T47D (cell line): Measurements from ENCODE around the gene YWHAQ.

Experiments used
- DNase-seq, 2 experiments: peaks; one replicate each; pipeline versions ENCODE4 v3.0.0 to v3.0.0-alpha.2; 2011 to 2012; ENCODE audit warnings: low read depth in 1 of 2, low spot score in 1 of 2
- JUND ChIP-seq: IDR thresholded peaks from 2 replicates; pipeline ENCODE4 v1.6.1; 2012; ENCODE audit warnings: low read depth
- in situ Hi-C: cut with HindIII; loops from 2 replicates; pipeline ENCODE4 v1.10.0; 2016; ENCODE audit warnings: low sequenced_read_pairs, low pct_unique_long_range_greater_than_20kb

The YWHAQ gene

DNA sequence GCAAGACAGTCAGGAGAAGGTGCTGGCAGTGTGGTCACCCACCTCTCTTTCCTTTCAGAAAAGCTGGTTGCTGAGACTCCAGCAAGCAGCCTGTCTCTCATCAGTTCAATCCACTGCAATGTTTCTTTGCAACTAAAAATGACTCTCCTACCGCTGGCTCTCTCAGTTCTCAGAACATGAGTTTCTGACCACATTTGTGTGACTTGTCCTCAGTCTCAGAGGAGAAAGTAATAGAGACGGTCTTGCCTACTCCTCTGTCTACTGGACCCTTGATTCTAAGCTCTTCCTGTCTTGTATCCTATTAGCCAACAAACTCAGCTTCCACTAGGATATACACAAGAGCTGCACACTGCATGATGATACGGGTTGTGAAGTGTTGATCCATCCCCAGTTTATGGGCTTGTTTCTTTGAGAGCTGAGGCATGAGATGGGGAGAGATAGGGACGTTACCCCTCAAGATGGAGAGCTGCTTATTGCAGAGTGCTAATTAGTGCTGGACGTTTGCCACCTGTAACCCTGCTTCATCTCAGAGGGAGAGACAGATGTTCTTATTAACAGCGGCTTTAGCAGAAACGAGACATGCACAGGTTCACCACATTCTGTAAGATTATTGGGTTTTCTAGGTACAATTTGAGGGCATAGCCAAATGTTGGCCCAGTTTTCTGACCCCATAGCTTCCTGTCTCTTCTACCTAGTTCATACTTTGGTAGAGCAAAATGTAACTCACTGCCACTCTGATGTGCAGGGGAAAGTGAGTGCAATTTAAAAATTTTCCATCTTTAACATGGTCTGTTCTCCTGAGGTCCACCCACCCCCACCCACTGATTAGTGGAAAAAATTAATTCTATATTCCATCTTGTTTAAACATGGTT lies 32.4 kb upstream of the YWHAQ start:
- no peak for TF ChIP-seq JUND
- no peak for DNase-seq
- in situ Hi-C loops, result no loop called here

DNA sequence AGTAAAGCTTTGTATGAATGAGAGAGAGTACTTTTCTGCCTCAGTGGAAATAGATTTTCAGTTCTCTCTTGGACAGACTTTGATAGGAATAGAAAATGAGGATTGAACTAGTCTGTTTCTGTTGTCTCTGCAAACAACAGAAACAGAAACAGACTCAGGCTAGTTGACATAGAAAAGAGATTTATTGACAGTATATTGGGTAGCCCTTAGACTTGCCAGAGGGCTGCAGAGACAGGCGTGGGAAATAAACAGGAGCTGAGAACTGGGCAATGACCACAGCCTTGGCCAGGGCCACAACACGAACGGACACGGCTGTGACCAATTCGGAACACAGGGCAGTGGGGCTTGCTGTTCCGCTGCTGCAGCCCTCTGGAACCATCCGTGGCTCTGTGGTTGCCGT lies 30.5 kb upstream of the YWHAQ start:
- TF ChIP-seq JUND, result no peak
- in situ Hi-C loops, result no loop called here
- no peak for DNase-seq

DNA sequence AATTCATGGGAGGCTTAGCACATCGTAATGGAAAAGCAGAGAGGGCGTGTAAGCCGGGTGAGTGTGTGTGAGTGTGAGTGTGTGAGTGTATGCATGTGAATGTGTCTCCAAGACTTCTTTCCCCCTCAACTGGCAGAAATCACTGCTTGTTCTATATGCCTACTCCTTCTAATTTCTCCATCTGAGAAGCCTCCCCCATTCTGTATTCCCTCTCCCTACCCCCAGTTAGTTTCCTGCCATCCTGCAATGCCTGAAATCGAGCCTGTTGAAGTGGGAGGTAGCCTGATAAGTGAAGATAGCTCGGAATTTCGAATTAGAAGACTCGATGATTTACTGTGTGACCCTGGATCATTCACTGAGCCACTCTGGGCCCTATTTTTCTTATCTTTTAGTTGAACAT lies 30.0 kb upstream of the YWHAQ start:
- TF ChIP-seq JUND, result no peak
- in situ Hi-C loops, result no loop called here
- no peak for DNase-seq

DNA sequence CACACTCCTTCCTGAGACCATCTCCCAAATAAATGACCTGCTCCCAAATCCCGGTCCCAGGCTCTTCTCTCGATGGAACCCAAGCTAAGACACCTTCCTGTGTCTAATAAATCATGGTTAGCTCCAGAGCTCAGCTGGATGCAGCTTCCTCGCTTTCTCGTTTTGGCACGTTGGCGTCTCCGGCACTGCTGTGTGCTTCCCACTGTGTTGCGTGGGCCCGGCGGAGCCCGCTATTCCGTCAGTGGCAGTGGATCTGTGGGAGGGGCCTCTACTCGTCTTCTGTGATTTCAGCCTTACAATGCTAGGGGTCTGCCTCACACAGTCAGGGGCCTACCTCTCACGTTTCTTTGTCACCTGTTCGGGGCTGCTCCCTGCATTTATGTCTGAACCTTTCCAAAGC lies 29.4 kb upstream of the YWHAQ start:
- DNase-seq, result no peak
- TF ChIP-seq JUND, result no peak
- in situ Hi-C loops, result no loop called here

DNA sequence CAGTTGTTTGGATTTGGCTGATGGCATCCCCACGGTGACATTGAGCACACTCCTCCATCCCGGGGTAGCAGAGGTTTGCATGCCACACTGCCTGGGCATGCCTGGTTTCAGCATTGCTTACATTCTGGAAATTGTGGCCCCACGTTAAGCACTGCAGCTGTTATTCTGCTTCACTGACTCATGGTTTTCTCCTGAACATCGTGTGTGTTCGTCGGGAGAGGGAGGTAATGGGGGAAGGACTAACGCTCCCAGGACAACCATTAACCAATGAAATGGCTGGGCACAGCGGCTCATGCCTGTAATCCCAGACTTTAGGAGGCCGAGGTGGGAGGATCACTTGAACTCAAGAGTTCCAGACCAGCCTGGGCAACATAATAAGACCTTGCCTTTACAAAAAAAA lies 28.2 kb upstream of the YWHAQ start:
- DNase-seq, result no peak
- in situ Hi-C loops, result no loop called here
- no peak for TF ChIP-seq JUND

DNA sequence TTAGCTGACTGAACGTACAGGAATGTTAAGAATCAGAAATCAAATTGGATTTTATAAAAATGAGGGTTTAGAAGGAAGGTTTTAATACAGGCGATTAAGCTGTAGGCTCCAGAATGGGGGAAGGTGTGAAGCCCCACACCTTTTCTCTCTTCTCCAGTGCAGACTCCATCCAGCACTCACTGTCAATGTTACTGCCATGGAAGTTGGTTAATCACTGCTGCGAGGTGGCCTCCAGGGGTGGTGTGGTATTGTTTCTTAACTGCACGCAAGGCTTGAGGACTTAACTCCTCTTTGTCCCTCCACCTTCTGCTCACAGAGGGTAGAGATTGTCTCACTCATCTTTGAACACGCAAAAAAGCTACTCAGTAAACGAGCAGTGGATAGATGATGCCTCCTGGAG lies 26.9 kb upstream of the YWHAQ start:
- no peak for TF ChIP-seq JUND
- in situ Hi-C loops, result no loop called here
- no peak for DNase-seq

DNA sequence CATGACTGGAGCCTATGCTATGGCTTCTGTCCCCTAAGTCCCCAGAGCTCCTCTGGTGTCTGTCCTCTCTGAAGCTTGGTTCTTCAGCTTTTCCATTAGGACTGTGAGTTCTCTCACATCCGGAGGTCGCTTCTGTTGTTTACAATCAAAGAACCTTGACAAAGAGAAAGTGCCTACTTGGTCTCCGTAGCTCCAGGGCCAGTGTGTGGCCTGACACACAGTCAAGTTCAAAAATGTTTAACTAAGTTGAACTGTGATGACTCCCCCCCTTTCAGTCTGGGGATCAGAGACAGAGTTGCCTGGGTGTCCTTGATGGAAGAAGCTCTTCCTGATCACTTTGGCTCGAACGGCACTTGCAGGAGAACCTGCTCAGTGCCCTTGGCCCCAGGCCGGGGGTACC lies 26.3 kb upstream of the YWHAQ start:
- in situ Hi-C loops, result no loop called here
- DNase-seq, result no peak
- no peak for TF ChIP-seq JUND

DNA sequence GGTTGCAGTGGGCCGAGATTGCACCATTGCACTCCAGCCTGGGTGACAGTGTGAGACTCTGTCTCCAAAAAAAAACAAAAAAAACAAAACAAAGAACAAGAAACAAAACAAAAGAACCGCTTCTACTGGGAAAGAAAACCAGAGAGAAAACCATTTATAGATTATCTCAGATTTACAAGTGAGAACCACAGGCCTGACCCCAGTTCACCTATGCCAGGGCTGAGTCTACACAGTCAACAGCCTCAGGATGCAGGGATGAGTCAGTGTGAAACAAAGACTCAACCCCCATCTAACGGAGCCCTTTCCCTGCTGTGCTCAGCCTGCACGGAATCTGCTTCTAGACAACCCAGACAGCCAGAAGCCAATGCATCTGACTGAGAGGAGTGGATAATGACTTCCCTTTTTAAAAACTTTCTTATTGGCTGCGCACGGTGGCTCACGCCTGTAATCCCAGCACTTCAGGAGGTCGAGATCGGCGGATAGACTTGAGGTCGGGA lies 25.5 kb upstream of the YWHAQ start:
- no peak for DNase-seq
- in situ Hi-C loops, result no loop called here
- TF ChIP-seq JUND, result no peak

DNA sequence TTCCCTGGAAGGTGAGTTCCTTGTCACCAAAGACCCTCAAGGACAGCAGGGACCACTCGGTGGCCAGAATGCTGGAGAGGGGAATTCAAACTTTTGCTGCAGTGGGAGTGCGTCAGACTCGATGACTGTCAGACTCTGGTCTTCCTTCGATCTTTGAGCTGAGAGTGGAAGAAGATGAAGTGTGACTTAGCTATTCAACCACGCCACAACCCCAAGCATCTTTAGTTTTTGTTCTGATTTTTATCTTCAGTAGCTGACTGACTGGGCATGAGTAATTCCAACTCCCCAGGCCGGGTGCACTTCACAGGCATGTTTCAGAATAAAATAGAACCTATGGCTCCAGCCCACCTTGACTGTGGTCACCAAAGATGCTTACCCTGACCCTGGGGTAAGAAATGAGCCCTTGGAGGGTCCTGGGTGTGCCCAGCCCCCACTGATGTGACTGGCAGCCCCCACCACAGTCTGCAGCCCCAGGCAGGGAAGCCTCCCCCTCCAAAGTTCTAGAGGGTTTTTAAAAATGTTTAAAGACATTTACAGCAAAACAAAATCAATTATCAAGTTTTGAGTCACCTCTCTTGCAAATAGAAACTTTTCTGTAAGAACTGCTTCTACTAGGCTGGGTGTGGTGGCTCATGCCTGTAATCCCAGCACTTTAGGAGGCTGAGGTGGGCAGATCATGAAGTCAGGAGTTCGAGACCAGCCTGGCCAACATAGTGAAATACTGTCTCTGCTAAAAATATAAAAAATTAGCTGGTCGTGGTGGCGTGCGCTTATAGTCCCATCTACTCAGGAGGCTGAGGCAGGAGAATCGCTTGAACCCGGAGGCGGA lies 24.9 kb upstream of the YWHAQ start:
- in situ Hi-C loops, result no loop called here
- TF ChIP-seq JUND, result no peak
- no peak for DNase-seq

DNA sequence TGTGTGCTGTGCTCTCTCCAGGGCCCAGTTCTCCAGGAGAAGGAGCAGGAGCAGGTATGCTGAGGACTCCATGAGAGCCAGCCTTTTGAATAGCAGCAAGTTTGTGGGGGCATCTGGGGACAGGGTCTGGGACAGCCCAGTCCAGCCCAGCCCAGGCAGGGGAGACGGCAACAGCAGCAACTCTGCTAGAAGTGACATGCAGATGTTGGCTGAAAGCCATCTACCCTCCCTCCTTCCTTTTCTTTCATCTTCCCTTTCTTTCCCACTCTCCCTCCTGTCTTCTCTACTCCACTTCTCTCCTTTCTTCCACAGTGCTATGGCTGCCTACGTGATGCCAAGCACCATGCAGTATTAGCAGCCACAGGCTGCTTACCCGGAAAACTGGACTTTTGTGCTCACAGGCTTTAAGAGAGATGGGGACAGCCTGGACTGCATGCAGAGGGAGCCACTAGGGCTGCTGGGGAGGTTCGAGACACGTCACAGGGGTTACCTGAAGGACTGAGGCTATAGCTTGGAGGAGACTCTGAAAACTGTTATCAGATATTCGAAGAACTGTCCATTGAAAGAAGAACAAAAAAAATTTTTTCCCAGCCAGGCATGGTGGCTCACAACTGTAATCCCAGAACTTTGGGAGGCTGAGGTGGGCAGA lies 23.8 kb upstream of the YWHAQ start:
- no peak for TF ChIP-seq JUND
- no peak for DNase-seq
- in situ Hi-C loops, result no loop called here

DNA sequence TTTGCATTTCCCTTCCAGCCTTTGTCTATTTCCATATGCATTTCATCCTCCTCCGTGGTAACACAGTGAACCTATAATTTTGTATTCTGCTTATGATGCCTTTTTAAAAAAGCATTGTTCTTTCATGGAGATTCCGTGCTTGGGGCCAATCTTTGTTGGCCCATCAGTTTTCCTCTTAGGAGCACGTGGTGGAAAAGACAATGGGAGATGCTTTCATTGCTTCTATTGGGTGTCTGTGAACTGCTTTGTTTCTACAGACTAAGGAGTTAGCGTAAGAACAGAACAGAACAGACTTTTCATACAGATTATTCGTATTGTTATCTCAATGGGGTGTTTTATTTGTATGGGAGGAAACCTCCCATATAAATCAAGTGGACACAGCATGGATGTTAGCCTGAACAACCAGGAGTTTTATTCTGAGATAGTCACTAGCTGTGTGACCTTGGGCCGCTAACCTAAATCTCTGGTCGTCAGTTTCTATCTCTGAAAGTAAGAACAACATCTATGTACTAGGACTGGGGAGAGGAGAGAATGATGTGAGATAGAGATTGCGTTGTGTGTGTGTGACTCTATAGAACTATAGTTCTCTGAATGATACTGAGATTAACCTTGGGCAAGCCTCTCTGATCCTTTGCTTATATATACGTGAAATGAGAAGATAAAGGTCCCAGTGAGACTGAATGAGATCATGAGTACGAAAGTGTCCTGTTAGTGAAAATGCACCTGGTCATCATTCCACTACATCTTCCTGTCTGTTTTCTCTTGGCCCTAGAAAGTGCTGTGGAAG lies 22.9 kb upstream of the YWHAQ start:
- in situ Hi-C loops, result no loop called here
- no peak for DNase-seq

DNA sequence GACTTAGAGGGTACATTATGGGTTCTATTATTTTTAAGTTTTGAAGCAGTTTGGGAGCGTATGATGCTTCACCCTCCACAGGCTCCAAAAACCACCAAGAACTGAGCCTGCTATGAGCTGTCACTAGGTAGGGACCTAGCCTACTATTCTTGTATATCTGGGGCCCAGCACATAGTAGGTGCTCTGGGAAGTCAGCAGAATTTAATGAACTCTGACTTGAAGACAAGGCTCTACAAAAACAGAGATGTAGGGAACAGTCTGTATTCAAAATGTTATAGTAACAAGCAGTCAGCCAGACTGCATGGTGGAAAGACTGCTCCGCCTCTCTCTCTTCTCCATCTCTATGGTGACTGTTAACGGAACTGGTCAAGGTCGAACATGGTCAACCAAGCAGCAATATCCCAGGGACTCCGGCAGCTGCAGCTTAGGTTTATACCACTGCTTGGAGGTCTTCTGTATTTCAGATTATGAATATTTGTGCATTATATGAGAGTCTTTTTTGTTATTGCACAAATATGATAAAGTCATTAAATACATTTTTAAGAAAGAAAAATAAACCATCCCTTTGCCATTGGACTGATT lies 22.2 kb upstream of the YWHAQ start:
- TF ChIP-seq JUND, result no peak
- DNase-seq, result no peak
- in situ Hi-C loops, result no loop called here

More for the DNA sequence above, 22.9 kb upstream of the YWHAQ start:
- TF ChIP-seq JUND, result no peak
